Endothelial cell (in vitro differentiated cells): ENCODE data around the gene FBXL16. TPM values are rescaled to one million over a fixed set of nuclear protein-coding genes. Genes with fewer than 3 reads are reported as not detected.

Experiments used
- DNase-seq: peaks from one replicate; pipeline ENCODE4 v3.0.0; 2021; ENCODE audit warnings: low spot score
- H3K27ac Mint-ChIP-seq: one replicate; pipeline ENCODE4 v1.8.0; 2021; ENCODE audit warnings: mixed read lengths, inconsistent platforms; ENCODE audit not compliant: unreplicated experiment
- H3K27me3 Mint-ChIP-seq: one replicate; pipeline ENCODE4 v1.8.0; 2021; ENCODE audit warnings: mild to moderate bottlenecking, moderate library complexity, mixed read lengths, inconsistent platforms; ENCODE audit not compliant: unreplicated experiment
- H3K36me3 Mint-ChIP-seq: one replicate; pipeline ENCODE4 v1.8.0; 2021; ENCODE audit warnings: mild to moderate bottlenecking, low read depth, mixed read lengths, inconsistent platforms; ENCODE audit not compliant: unreplicated experiment
- H3K4me1 Mint-ChIP-seq: one replicate; pipeline ENCODE4 v1.8.0; 2021; ENCODE audit warnings: mild to moderate bottlenecking, mixed read lengths, inconsistent platforms; ENCODE audit not compliant: unreplicated experiment
- H3K4me3 Mint-ChIP-seq: one replicate; pipeline ENCODE4 v1.8.0; 2021; ENCODE audit warnings: mild to moderate bottlenecking, mixed read lengths, inconsistent platforms; ENCODE audit not compliant: unreplicated experiment
- H3K9me3 Mint-ChIP-seq: one replicate; pipeline ENCODE4 v1.8.0; 2021; ENCODE audit warnings: mixed read lengths, inconsistent platforms; ENCODE audit not compliant: unreplicated experiment
- total RNA-seq: library from RNA; stranded (reverse); fragmentation: NEBNext Ultra II Directional; extraction: Animal tissue kit (Norgen Biotek cat#: 25700); gene quantifications from one replicate; pipeline ENCODE4 v1.2.1, GENCODE V29; 2021; ENCODE audit not compliant: unreplicated experiment
- TF ChIP-seq, protein P1 (sequence below): fragments of 200-600 bp; sonication (generic); IDR thresholded peaks from one replicate; pipeline ENCODE4 v1.5.0; 2021; ENCODE audit warnings: antibody characterized with exemption; ENCODE audit not compliant: unreplicated experiment

Gene FBXL16
- total RNA-seq, 1 donor from 2014 or later: not detected

DNA sequence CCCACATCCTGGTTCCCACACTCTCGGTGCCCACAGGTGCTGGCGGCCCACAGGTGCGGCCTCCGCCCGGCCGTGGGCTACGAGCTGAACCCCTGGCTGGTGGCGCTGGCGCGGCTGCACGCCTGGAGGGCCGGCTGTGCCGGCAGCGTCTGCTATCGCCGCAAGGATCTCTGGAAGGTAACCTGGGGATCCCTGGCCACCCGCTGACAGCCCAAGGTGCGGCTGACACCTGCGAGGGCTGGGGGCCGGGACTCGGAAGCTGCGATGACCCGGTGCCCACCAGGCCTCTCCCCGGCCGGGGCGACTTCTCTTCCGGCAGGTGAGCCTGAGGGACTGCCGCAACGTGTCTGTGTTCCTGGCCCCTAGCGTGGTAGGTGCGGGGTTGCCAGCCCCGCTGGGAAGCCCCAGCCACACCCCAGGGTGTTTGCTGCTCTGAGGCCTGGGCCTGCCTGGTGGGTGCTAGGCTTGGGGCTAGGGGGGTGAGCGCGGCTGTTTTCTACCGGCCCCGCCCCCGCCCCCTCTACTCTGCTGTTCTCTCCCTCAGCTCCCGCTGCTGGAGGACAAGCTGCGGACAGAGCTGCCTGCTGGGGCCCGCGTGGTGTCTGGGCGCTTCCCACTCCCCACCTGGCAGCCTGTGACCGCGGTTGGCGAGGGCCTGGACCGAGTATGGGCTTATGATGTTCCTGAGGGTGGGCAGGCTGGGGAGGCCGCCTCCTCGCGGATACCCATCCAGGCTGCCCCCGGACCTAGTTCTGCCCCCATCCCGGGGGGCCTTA lies 16.4 kb upstream of the FBXL16 start:
- no peak for DNase-seq
- Mint-ChIP-seq H3K27me3 (peaks cover 21% of the 10 kb centered on the region), H3K36me3 (no peaks in the 10 kb centered on the region), H3K4me1 (no peaks in the 10 kb centered on the region), H3K4me3 (no peak overlapping the region), H3K9me3 (no peaks in the 10 kb centered on the region), H3K27ac (no peak overlapping the region)
- TF ChIP-seq, protein P1, sequence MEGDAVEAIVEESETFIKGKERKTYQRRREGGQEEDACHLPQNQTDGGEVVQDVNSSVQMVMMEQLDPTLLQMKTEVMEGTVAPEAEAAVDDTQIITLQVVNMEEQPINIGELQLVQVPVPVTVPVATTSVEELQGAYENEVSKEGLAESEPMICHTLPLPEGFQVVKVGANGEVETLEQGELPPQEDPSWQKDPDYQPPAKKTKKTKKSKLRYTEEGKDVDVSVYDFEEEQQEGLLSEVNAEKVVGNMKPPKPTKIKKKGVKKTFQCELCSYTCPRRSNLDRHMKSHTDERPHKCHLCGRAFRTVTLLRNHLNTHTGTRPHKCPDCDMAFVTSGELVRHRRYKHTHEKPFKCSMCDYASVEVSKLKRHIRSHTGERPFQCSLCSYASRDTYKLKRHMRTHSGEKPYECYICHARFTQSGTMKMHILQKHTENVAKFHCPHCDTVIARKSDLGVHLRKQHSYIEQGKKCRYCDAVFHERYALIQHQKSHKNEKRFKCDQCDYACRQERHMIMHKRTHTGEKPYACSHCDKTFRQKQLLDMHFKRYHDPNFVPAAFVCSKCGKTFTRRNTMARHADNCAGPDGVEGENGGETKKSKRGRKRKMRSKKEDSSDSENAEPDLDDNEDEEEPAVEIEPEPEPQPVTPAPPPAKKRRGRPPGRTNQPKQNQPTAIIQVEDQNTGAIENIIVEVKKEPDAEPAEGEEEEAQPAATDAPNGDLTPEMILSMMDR: no peak

DNA sequence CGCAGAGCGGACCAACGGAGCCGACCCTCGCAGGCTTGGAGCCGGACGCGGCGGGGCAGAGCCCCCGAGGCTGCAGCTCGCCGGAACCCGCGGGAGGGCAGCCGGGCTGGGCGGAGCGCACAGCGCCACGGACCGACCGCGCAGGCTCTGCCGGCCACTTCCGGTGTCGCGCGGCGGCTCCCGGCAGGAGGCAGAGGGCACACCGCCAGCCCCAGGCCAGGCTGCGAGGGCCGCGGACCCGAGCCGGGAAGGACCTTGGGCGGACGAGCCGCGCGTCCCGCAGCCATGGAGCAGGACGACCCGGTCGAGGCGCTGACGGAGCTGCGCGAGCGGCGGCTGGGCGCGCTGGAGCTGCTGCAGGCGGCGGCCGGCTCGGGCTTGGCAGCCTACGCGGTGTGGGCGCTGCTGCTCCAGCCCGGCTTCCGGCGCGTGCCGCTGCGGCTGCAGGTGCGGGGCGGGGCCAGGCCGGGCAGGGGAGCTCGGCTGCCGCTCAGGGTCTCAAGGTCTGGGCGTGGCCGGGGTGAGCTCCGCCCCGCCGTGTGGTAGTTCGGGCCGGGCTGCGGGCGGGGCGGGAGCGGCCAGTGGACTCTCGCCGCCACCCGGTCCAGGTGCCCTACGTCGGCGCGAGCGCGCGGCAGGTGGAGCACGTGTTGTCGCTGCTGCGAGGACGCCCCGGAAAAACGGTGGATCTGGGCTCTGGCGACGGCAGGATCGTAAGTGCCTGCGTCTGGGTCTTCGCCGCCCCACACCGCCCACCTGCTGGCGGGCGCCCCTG lies 15.6 kb upstream of the FBXL16 start, which contains the start of gene ANTKMT:
ANTKMT (plus strand) TSS at position 157 of the 775 bp plus-strand sequence; CDS start at position 286, 129 bp downstream.
- Mint-ChIP-seq H3K27ac (no peak within 1 kb of the TSS), H3K27me3 (peaks cover 18% of the 10 kb centered on the region), H3K4me1 (no peaks in the 10 kb centered on the region), H3K9me3 (no peaks in the 10 kb centered on the region), H3K4me3 (peak within 1 kb of the TSS; percentile 67), H3K36me3 (no peaks in the 10 kb centered on the region)
- TF ChIP-seq, protein P1: no peak
- DNase-seq: peak; percentile 67

DNA sequence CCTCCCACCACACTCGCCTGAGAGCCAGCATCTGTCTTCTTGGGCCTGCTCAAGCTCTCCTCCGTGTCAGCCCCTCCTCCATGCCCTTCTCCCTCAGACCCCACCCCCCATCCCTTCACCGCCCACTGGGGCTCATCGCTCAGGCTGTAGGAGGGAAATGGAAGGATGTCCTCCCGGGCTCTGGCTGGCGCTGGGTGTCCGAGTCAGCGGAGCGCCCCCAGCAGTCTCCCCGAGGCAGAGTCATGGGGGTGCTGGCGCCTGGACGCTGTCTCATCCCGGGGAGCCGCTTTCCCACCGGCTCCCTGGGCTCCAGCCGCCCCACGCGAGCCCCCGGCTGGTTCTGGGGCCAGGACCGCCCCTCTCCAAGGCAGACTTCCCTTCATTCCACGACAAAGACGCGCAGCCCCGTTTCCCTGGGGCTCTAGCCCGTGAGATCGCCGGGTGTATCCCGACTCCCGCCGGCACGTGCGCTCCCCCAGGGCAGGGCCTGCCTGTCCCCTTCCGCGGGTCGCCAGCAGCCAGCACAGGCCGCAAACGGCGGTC lies 14.9 kb upstream of the FBXL16 start:
- Mint-ChIP-seq H3K27me3 (peaks cover 18% of the 10 kb centered on the region), H3K4me1 (no peaks in the 10 kb centered on the region), H3K36me3 (no peaks in the 10 kb centered on the region), H3K4me3 (peak overlapping the region; percentile 67), H3K27ac (no peak overlapping the region), H3K9me3 (no peaks in the 10 kb centered on the region)
- TF ChIP-seq, protein P1: no peak
- DNase-seq: no peak

DNA sequence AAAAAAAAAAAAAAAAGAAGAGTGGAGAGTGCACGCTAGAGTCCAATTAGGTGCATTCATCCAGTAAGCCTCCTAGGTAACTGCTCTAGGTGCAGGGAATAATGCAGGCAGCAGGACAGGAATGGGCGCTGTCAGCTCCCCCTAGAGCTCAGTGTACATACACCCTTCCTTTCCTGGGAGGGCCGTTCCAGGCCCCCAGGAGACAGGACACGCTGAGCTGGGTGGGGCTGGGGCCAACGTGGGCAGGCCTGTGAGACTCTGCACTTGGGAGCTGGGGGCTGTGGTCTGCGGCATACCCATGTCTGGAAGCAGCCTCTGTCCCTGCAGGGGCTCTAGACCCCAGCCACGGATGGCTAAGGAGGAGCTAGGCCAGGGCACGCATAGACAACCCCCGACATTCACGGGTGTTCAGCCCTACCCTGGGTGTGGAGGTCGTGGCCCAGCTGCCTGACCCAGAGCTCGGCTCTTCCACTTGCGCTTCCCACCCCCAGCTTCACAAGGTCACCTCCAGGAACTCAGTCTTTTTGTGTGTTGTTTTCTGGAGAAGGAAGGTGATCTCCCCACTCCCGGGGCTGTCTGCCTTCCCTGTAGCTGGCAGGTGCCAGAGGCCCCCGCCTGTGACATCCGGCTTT lies 14.3 kb upstream of the FBXL16 start:
- Mint-ChIP-seq H3K4me3 (peak overlapping the region; percentile 67), H3K27ac (no peak overlapping the region), H3K36me3 (no peaks in the 10 kb centered on the region), H3K27me3 (peaks cover 18% of the 10 kb centered on the region), H3K9me3 (no peaks in the 10 kb centered on the region), H3K4me1 (no peaks in the 10 kb centered on the region)
- TF ChIP-seq, protein P1: no peak
- DNase-seq: no peak
